Nephron (organoid): ENCODE measurements around the gene SHISAL2A.

Source experiments
- H3K27ac Mint-ChIP-seq, 3 experiments: 2 replicates each; pipeline ENCODE4 v1.8.0; 2020; ENCODE audit warnings: mixed read lengths in 3 of 3, mild to moderate bottlenecking in 2 of 3, moderate library complexity in 1 of 3
- H3K27me3 Mint-ChIP-seq: 2 replicates; pipeline ENCODE4 v1.8.0; 2021; ENCODE audit warnings: low read depth, mild to moderate bottlenecking, moderate library complexity, mixed read lengths
- H3K36me3 Mint-ChIP-seq: 2 replicates; pipeline ENCODE4 v1.8.0; 2020; ENCODE audit warnings: low read depth, mixed read lengths
- H3K4me1 Mint-ChIP-seq: 2 replicates; pipeline ENCODE4 v1.8.0; 2020; ENCODE audit warnings: mixed read lengths
- H3K4me3 Mint-ChIP-seq, 3 experiments: 2 replicates each; pipeline ENCODE4 v1.8.0; 2020; ENCODE audit warnings: mild to moderate bottlenecking in 3 of 3, mixed read lengths in 3 of 3, moderate library complexity in 2 of 3
- H3K9me3 Mint-ChIP-seq: 2 replicates; pipeline ENCODE4 v1.8.0; 2020; ENCODE audit warnings: mixed read lengths
- CTCF ChIP-seq, 3 experiments: fragments of 200-600 bp; sonication (generic); IDR thresholded peaks; one replicate each; pipeline ENCODE4 v1.5.0; 2021; ENCODE audit warnings: antibody characterized with exemption in 3 of 3; ENCODE audit not compliant: unreplicated experiment in 3 of 3

SHISAL2A gene

GRCh38 chr1:52600533-52601179 is 32.3 kb upstream of the SHISAL2A start:
- Mint-ChIP-seq H3K27me3 (no peaks in the 10 kb centered on the region), H3K4me1 (peaks cover 35% of the 10 kb centered on the region), H3K36me3 (peaks cover 4% of the 10 kb centered on the region), H3K27ac (peak overlapping the region in 2 of 3 experiments; percentile 30 to 72), H3K9me3 (no peaks in the 10 kb centered on the region), H3K4me3 (peak overlapping the region in 2 of 3 experiments; percentile 57 to 86)
- no peak for TF ChIP-seq CTCF (IDR thresholded peaks at IDR 0.05; ENCODE audit: unreplicated experiment in 3 of 3)

- Mint-ChIP-seq H3K36me3 (peaks cover 12% of the 10 kb centered on the region), H3K27me3 (no peaks in the 10 kb centered on the region)
Measured at GRCh38 chr1:52601519-52601918, 31.4 kb upstream of the SHISAL2A start.

GRCh38 chr1:52601991-52602855 is 30.7 kb upstream of the SHISAL2A start, which contains the start of gene GPX7:
TSS of gene GPX7 (plus strand) at chr1:52602371. CDS start at chr1:52602410, 39 bp downstream.
- Mint-ChIP-seq H3K27me3 (no peaks in the 10 kb centered on the region), H3K36me3 (peaks cover 19% of the 10 kb centered on the region), H3K4me1 (peaks cover 43% of the 10 kb centered on the region), H3K4me3 (peak within 1 kb of the TSS; percentile 81 to 93 (median 91)), H3K9me3 (no peaks in the 10 kb centered on the region), H3K27ac (peak within 1 kb of the TSS; percentile 86 to 99 (median 94))
- TF ChIP-seq CTCF (IDR thresholded peaks at IDR 0.05; ENCODE audit: unreplicated experiment in 3 of 3): no peak

More at GRCh38 chr1:52601519-52601918, 31.4 kb upstream of the SHISAL2A start:
- no peak for TF ChIP-seq CTCF (IDR thresholded peaks at IDR 0.05; ENCODE audit: unreplicated experiment in 3 of 3)
- peak overlapping the region; percentile 81 to 86 (median 84) for H3K4me3 Mint-ChIP-seq
- peaks cover 43% of the 10 kb centered on the region for H3K4me1 Mint-ChIP-seq
- peak overlapping the region; percentile 52 to 68 (median 61) for H3K27ac Mint-ChIP-seq
- no peaks in the 10 kb centered on the region for H3K9me3 Mint-ChIP-seq

- no peaks in the 10 kb centered on the region for H3K9me3 Mint-ChIP-seq
- H3K27ac Mint-ChIP-seq: peak overlapping the region; percentile 86 to 99 (median 94)
- no peaks in the 10 kb centered on the region for H3K27me3 Mint-ChIP-seq
- peaks cover 27% of the 10 kb centered on the region for H3K36me3 Mint-ChIP-seq
- H3K4me1 Mint-ChIP-seq: peaks cover 43% of the 10 kb centered on the region
- peak overlapping the region; percentile 79 to 93 (median 91) for H3K4me3 Mint-ChIP-seq
- no peak for TF ChIP-seq CTCF (IDR thresholded peaks at IDR 0.05; ENCODE audit: unreplicated experiment in 3 of 3)
Measured at GRCh38 chr1:52602856-52603600, 29.9 kb upstream of the SHISAL2A start.

- H3K4me1 Mint-ChIP-seq: peaks cover 43% of the 10 kb centered on the region
Measured at GRCh38 chr1:52603630-52604029, 29.3 kb upstream of the SHISAL2A start.

More at GRCh38 chr1:52603630-52604029, 29.3 kb upstream of the SHISAL2A start:
- H3K4me3 Mint-ChIP-seq: peak overlapping the region; percentile 79 to 93 (median 91)
- peak overlapping the region; percentile 86 to 99 (median 94) for H3K27ac Mint-ChIP-seq
- no peak for TF ChIP-seq CTCF (IDR thresholded peaks at IDR 0.05; ENCODE audit: unreplicated experiment in 3 of 3)
- H3K27me3 Mint-ChIP-seq: no peaks in the 10 kb centered on the region
- peaks cover 33% of the 10 kb centered on the region for H3K36me3 Mint-ChIP-seq
- no peaks in the 10 kb centered on the region for H3K9me3 Mint-ChIP-seq
